GM18517 (cell line): ENCODE data around the gene RRP9.
A peak's percentile ranks its signal among the peaks of the same experiment; 100 is the strongest.
"Not testable (repeated sequence)": the region's sequence is repeated elsewhere in the genome, so short reads cannot be mapped to it uniquely, and the experiment has no call there.

Experiments
- ATAC-seq: cut with Tn5 transposase; IDR thresholded peaks from one replicate; pipeline ENCODE4 v1.9.1; 2021; ENCODE audit warnings: mild to moderate bottlenecking, moderate library complexity; ENCODE audit not compliant: unreplicated experiment

The RRP9 gene

DNA sequence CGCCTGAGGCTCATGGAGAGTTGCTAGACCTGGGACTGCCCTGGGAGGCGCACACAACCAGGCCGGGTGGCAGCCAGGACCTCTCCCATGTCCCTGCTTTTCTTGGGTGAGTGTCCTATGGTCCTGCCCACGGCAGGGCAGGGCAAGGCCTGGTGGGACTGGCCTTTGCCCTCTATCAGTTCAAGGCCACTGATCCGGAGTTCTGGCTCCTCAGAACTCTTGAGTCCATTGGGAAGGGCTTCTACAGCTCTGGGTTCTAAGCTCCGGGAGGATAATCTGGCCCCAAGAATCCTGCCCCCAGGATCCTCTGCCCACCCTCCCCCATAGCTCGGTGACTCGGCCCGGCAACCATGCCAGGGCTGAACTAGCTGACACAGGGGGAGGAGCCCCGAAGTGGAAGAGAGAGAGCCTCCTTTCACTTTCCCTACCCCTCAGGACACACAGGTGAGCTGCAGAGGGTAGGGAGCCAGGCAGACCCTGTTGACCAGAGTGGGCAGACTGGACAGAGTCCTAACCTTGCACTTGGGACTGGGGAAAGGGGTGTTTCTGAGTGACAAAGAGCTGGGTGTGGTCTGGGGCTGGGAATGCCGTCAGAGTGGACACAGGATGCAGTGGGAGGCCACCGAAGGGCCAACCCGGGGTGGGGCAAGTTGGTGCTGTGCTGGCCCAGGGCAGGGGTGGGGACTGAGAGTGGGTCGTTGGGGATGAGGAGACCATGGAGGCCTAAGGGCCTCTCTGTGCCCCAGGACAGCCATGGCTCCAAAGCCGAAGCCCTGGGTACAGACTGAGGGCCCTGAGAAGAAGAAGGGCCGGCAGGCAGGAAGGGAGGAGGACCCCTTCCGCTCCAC, 1.1 kb upstream of the RRP9 start:
- no peak for ATAC-seq

DNA sequence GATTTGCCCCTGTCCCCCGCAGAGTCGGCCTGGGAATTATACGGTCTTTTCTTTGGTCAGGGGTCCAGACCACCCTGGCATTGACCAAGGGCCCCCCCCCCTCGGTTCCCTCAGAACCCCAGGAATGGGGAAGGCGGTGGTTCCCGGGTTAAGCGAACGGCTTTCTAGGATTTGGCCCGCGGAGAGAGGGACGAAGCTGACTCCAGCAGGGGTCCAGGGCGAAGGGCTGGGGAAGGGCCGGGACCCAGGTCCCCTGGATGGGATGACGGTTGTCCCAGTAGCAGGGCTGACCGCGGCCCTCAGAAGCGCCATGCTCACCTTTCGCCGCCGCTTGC, 274 bp downstream of the RRP9 start:
- peak; percentile 14 for ATAC-seq

DNA sequence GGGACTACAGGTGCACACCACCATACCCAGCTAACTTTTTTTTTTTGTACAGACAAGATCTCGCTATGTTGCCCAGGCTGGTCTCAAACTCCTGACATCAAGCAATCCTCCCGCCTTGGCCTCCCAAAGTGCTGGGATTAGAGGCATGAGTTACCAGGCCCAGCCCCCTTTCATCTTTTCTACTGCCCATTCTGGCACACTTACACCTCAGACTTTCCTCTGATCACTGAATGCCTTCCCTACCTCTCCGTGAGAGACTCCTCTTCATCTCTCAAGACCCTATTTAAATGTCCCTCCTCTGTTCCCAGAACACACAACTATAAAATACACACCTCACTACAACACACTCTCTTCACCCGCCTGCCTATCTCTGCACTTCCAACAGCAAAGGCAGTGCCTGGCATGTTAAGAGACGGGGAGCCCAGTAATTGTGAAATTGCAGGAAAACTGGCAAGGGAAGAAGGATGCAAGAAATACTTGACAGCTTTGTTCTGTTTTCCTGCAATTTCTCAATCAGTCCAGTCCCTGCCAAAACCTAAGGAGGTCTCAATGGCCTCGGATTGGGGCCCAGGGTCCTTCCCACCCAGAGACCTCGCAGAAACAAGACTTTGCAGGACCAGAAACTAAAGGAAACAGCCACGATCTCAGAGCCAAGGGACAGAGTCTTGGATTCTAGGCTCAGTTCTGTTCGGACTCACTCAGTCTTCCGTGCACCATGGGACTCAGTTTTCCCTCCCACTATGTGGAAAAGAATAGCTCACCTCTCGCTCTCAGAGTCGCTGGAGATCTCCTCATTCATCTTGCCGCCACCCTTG, 849 bp downstream of the RRP9 start:
- no peak for ATAC-seq

DNA sequence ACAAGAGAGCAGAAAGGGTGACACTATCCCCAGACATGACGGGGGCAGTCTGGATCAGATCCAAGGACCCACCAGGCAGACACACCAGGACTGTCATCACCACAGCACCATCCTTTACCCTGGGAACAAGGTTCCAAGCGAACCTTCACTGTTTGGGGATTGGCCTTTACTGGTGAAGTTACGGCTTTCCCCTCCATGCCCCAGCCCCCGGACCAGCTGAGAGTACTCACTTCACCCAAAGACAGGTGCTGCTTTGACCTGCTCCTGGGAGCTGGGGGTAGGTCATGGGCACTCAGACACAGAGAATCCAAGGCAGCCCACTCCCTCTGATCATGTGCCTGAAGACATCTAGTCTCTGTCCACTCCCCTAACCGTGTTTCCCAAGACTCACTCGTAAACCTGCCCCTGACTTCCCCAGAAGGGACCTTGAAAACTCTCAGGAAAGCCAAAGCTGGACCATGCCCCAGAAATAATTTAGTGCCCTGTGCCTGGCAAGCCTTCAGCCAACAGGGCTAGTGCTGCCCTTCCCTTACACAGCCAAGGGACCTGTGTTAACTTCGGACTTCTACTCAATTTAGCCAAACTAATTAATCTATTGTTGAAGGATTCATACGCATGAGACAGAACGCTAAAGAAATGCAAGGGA, 2.8 kb downstream of the RRP9 start:
- no peak for ATAC-seq

DNA sequence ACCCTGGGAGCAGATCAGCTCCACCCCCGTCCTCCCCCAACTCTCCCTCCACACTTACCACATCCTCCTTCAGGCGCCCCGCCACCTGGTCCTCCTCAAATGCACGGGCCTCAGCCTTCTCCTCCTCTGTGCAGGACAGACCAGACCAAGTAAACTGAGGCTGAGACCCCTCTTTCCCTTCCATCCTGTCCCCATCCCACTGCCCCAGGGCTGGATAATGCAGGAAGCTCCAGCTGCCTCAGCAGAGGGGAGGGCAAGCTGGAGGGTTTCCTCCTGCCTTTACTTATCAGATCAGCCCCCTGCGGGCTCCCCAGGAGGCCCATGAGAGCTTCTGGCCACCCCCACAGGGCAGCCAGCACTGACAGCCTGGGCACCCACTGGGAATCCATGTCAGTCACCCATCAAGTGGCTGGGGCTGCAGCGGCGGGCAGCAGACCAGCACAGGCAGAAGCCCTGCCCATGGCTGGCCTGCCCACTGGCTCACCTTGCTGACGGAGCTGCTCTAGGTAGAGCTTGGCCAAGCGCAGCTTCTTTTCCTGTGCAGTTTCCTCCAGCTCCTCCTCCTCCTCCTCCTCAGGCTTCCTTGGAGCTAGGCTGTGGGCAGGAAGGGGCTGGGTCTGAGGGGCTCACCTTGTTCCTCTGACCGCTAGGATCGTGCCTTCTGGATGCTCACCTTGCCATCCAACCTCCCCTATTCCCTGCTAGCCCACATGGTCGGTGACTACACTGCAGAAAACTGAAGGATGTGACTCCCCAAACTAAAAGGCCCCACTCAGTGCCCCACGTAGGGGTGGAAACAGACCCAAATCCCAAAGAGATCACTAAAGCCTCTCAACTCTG, 3.9 kb downstream of the RRP9 start:
- no peak for ATAC-seq

DNA sequence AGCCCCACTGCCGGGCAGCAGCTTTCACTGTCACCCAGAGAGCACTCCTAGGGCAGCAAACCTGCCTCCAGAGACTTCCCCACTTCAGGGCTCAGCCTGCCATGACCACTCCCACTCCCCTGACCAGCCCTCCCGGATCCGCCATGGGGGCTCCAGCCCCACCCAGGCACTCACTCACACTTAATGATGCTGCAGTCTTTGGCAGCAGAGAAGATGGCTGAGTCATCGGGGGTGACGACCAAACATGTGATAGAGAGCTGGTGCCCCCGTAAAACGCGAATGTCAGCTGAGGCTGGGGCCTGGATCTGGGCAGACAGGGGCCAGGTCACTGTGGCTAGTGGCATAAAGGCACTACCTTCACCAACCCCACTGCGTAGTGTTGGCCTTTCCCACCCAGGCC, 4.7 kb downstream of the RRP9 start:
- no peak for ATAC-seq

DNA sequence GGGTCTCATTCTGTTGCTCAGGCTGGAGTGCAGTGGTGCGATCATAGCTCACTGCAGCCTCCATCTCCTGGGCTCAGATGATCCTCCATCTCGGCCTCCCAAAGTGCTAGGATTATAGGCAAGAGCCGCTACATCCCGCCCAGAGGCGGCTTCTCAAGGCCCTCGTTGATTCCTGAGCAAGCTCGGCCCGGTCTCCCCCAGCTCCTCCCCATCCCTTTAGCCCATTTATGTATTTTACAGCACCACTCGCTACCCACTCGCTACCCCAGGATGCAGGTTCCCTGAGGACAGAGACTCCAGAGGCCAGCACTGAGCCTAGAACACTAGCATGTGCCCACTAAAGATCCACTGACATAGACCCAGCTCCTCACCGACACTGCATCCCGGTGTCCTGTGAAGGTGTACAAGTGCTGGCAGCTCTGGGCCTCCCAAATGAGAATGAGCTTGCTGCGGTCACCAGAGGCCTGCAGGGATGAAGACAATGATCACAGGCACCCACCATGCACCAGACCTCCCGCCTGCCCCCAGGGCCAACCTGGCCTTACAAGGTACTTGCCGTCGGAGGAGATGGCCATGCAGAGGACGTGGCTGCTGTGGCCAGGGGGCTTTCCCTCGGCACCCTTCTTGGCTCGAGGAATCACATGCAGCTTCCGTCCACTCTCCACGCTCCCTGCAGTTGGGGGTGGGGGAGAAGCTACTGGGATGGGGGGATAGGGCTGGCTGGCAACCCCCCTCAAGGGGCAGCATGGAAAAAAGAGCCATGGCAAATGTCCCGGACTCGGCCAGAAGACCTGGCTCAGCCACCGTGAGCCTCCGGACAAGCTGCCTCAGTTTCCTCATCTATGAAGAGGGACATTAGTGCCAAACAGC, 5.6 kb downstream of the RRP9 start:
- ATAC-seq, result no peak

DNA sequence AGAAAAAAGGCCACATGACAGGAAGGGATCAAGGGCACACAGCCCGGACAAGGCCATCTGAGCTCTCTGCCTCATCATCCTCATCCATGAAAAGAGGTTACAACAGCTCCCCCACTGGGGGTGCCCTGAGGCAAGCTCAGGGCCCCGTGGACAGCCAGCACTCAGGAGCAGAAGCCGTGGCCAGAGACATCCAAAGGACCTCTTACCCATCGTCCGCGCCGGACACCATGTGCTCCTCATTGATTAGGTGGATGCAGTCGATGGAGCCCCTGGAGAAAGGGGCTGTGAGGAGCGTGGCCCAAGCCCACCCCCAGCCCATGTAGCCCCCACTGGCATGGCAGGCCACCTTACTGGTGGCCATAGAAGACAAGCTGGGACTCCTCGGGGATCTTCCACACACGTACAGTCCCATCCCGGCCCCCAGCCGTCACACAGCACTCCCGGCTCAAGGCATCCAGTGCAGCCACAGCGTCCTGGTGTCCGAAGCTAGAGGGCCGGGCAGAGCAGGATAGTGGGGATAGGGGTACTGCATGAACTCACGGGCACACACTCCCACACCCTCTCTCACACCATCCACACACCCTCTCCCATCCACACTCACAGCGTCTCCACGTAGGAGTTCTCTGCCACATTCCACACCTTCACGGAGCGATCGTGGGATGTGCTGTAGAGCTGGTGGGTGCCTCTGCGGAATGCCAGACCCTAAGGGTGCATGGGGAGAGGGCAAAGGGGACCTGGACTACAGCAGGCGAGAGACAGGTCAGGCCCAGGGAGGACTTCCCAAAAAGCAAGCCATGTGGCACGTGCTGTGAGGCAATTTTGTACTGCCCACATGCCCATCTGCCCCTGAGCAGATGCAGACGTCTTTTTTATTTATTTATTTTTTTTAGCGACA, 6.5 kb downstream of the RRP9 start:
- ATAC-seq, result no peak

DNA sequence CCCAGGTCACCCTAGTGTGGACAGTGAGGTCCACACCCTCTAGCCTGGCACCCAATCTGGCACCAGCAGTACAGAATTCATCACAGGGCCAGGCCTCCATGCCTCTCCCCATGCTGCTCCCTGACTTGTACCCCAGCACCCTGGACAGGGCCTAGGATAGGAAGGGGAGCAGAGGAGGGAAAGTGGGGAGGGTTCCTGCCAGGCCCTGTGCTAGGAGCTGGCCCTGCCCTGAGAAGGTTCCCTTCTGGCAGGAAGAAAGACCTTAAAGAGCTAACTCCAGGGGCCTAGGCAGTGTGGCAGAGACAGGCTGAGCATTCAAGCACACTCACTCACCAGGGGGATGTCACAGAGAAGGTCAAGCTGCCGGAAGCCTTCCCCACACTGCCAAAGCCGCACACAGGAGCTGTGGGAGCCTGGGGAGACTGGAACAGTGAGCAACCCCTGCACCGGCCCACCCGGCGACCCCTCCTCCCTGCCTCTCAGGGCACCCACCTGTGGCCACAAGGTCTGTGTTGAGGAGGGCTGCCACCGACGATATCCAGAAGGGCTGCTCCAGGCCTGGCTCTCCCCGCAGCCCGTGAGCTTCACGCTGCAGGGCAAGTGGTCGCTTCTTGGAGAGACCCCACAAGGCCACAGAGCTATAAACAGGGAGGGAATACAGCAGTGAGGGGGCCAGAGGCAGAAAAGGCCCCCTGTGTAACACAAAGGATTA, 7.4 kb downstream of the RRP9 start:
- ATAC-seq, result no peak

DNA sequence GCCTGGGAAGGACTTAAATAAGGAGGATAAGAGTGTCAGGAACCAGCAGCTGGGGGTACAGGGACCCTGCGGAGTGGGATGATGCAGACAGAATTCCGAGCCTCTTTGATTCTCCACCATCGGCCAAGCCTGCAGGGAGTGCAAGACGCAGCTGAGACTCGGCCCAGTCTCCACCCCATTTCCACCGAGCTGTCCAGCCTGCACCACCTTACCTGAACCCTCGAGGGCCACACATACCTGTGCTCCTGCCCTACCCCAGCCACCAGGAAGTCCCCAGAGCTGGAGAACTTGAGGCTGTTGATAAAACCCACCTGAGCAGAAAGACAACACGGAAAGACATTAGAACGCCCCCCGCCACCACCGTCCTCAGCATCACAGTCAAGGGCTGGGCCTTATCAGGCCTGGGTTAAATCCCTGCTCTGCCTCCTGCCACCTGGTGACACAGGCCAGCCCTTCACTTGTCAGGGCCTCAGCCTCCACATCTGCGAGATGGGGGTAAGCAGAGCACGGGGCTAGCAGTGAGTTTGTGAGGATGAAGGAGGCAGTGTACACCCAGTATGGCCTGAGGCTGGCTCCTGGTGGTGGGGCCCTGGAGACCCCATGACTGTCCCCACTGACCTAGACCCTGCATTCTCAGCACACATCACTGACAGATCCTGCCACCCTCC, 8.1 kb downstream of the RRP9 start:
- ATAC-seq, result no peak

DNA sequence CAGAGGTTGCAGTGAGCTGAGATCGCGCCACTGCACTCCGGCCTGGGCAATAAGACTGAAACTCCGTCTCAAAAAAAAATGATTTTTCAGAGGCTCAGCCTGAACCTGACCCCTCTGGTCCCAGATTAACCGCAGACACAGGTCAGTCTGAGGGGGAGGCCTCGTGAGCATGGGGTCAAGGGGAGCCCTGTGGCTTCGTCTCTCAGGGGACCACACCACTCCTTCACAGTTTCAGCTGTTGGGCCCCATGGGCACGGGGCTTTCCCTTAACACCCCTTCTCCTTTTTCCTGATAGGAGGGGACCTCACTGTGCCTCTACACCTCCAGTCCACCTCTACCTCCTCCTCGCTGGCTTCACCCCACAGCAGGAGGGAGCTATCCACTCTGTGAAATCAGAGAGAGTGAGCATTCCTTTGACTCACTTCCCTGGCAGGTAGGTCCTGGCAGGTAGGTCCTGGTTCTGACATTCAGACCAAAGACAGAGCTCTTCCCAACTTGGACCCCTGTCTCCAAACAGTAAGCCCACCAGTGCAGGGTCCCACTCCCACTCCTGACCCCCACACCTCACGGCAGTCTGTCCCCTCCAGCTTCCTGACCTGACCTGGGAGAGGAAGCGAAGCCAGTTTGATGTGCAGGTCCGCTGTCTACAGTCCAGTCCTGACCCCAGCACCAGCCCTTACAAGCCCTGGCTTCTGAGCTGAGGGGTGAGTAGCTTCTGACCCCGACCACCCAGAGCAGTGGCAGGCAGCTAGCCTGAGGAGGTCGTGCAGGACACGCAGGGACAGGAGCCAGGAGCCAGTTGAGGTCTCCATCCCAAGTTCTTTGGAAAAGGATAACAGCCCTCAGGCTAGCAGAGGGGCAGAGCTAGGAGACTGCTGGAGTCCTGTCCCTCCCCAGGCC, 9.0 kb downstream of the RRP9 start:
- ATAC-seq, result no peak

DNA sequence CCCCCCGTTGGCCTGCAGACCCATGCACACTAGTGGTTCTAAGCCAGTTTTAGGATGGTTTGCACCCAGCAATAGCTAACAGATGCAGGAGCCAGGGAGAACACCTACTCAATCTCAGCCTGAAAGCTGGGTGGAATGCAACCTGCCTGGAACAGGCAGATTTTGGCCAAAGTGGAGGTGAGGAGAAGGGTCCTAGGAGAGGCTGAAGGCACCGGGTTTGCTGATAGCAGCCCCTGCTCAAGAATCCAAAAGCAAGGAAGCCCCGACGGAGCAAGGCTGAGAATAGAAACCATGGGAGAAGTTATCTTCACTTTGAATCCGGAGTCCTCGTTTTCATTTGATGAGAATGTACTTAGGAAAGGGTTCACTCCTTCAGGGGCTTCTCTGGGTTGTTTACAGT, 9.9 kb downstream of the RRP9 start:
- no peak for ATAC-seq

DNA sequence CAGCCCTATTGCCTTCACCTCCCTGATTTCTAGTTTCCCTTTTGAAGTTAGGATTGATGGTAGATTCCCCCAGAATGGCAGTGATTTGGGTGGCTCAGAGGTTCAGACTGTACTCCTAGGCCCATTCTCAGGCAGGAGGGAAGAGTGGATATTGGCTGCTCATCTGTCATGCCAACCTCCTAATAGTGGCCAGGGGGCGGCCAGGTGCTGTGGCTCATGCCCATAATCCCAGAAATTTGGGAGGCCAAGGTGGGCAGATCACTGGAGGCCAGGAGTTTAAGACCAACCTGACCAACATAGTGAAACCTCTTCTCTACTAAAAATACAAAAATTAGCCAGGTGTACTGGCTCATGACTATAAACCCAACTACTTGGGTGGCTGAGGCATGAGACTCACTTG, 11.3 kb downstream of the RRP9 start:
- ATAC-seq, result no peak

DNA sequence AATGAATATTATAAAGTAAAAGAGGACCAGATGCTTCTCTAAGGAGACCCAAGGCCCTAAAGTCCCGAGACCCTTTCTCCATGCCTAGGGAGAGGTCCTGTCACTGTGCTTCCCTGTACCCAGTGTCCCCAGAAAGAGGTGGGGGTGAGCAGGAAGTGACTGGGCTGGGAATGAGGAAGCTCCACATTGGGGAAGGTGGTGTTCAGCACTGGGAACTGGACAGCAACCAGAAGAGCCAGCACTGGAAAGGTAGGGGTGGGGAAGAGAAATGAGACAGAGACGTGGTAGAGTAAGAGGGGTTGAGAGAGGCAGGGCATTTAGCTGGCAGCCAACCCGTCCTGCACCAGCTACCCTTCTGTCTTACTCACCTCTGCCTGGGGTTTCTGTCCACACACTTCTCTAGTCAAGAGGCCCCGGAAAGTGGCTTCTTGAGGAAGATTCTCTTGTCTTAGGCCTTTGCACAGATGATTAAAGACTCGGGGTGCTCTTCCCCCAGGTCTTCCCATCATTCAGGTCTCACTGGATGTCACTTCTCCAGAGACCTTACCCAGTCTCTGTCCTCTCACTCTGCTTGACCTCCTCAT, 12.2 kb downstream of the RRP9 start:
- no peak for ATAC-seq

DNA sequence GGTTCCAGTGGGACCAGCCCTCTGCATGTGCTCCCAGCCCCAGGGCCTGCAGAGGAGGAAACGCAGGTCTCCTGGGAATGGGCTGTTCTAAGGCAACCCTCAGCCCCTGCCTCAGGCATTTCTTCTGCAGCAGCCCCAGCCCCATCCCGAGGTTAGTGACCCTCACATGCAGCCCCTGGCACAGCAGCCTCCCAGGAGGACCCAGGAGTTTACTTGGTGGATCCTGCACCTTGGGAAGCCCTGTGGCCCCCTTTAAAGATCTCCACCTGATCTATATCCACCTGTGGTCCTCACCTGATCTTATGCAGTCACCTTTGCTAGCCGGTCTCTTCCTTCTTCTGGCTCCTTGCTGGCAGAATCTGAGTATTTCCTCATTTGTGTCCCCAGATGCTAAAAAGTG, 12.7 kb downstream of the RRP9 start:
- not testable (repeated sequence) for ATAC-seq

DNA sequence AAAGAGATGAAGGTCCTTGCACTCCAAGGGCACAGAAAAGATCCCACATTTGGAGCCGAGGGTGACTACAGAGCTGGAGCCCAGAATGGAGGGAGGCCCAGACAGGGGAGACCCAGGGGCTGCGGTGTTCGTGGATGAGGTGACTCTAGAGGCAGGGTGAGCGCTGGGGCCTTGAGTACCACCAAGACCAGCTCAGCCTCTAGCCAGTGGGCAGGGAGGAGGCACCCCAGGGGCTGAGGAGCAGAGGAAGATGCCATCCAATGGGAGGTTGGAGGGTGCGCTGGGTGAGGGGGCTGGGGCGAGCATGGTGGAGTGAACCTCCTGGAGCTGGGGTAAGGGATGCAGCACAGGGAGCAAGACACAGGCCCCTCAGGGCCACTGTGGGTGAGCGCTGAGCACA, 13.3 kb downstream of the RRP9 start:
- ATAC-seq, result no peak
